Activated T-cell treated with anti-CD3 and anti-CD28 coated beads, Interleukin-2, amount 50 U/mL, for 24 hours (primary cell): ENCODE measurements around the gene ZNF865.

Experiments used
- DNase-seq: peaks from one replicate; pipeline ENCODE4 v3.0.0-alpha.2; 2020
- H3K27ac Mint-ChIP-seq: 2 replicates; pipeline ENCODE4 v1.8.0; 2020; ENCODE audit warnings: mild to moderate bottlenecking, mixed read lengths
- H3K27me3 Mint-ChIP-seq: 2 replicates; pipeline ENCODE4 v1.8.0; 2020; ENCODE audit warnings: mixed read lengths
- H3K36me3 Mint-ChIP-seq: 2 replicates; pipeline ENCODE4 v1.8.0; 2020; ENCODE audit warnings: low read depth, mixed read lengths
- H3K4me1 Mint-ChIP-seq: 2 replicates; pipeline ENCODE4 v1.8.0; 2020; ENCODE audit warnings: low read depth, mixed read lengths
- H3K4me3 Mint-ChIP-seq: 2 replicates; pipeline ENCODE4 v1.8.0; 2020; ENCODE audit warnings: mild to moderate bottlenecking, moderate library complexity, mixed read lengths
- H3K9me3 Mint-ChIP-seq: 2 replicates; pipeline ENCODE4 v1.8.0; 2020; ENCODE audit warnings: mixed read lengths

Gene ZNF865

DNA sequence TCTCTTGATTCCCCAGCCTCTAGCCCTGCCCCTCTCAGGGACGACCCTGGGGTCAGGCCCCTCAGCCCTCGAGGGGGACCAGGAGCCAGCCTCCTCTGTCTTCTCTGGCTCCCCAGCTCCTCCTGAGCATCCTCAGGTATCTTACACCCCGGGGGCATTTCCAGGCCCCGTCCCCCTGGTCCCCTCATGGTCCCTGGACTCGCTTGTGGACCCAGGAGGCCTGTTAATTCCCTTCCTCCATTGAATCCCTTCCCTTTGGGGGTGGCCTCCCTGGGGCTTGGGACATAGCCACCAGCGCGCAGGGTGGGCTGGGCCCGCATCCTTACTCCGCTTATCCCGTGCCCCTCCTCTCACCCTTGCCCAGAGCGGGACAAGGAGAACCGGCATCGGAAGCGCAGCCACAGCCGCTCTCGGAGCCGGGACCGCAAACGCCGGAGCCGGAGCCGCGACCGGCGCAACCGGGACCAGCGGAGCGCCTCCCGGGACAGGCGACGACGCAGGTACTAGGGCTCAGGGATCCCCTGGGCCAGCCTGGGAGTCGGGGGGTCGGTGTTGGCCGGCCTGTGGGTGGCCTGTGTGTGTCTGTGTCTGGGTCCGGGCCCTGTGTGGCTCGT is 53.5 kb downstream of the ZNF865 start:
- peaks cover 88% of the 10 kb centered on the region for H3K36me3 Mint-ChIP-seq
- no peak for DNase-seq

DNA sequence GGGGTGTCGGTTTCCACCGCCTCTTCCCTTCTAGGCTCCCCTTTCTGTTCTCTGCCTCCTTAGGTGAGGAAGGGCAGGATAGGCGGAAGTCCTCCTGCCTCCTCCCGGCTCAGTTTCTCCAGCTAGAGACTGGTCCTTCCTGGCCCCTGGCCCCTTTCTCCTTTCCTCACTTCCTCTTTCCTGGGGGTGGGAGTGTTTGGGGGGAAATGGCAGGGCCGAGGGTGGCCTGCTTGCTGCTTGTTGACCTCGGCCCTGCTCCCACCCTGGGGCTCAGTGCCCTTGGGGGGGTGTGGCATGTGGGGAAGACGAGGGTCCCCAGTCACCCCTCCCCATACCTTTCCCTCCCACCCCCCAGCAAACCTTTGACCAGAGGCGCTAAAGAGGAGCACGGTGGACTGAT is 54.4 kb downstream of the ZNF865 start:
- Mint-ChIP-seq H3K36me3 (peaks cover 91% of the 10 kb centered on the region), H3K4me3 (peak overlapping the region; percentile 50), H3K9me3 (no peaks in the 10 kb centered on the region), H3K4me1 (peaks cover 50% of the 10 kb centered on the region), H3K27me3 (no peaks in the 10 kb centered on the region), H3K27ac (peak overlapping the region; percentile 98)
- DNase-seq = no peak

More for the DNA sequence above, 53.5 kb downstream of the ZNF865 start:
- no peaks in the 10 kb centered on the region for H3K27me3 Mint-ChIP-seq
- peak overlapping the region; percentile 93 for H3K4me3 Mint-ChIP-seq
- peak overlapping the region; percentile 98 for H3K27ac Mint-ChIP-seq
- H3K9me3 Mint-ChIP-seq = no peaks in the 10 kb centered on the region
- H3K4me1 Mint-ChIP-seq = peaks cover 49% of the 10 kb centered on the region

DNA sequence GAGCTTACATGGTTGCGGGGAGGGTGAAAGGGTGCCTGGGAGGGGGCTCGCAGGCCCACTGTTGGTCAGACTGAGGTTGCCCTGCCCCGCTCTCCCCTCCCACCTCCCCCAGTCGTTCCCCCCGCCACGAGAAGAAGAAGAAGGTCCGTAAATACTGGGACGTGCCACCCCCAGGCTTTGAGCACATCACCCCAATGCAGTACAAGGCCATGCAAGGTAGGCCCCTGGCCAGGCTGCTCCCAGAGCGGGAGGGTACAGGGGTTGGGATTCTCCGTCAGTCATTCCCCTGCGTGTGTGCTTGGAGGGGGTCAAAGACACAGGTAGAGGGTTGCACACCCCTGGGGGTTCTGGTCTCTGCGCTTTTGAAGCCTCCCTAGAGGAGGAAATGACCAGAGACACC is 55.0 kb downstream of the ZNF865 start:
- Mint-ChIP-seq H3K4me1 (peaks cover 52% of the 10 kb centered on the region), H3K4me3 (no peak overlapping the region), H3K9me3 (no peaks in the 10 kb centered on the region), H3K27ac (peak overlapping the region; percentile 98), H3K27me3 (no peaks in the 10 kb centered on the region), H3K36me3 (peaks cover 92% of the 10 kb centered on the region)
- no peak for DNase-seq

DNA sequence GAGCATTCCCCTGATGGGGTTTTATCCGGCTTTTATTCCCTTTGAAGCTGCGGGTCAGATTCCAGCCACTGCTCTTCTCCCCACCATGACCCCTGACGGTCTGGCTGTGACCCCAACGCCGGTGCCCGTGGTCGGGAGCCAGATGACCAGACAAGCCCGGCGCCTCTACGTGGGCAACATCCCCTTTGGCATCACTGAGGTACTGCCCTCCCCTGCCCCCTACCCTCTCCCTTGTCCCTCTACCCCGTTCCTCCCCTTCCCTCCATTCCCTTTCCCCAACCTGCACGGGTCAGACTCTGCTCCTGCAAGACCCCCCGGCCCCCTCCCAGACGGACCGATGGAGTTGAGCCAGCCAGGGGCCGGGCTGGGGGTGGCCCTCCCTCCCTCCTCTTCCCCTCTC is 55.5 kb downstream of the ZNF865 start:
- H3K9me3 Mint-ChIP-seq = no peaks in the 10 kb centered on the region
- H3K4me3 Mint-ChIP-seq = no peak overlapping the region
- peaks cover 92% of the 10 kb centered on the region for H3K36me3 Mint-ChIP-seq
- H3K4me1 Mint-ChIP-seq = peaks cover 54% of the 10 kb centered on the region
- peak overlapping the region; percentile 98 for H3K27ac Mint-ChIP-seq
- DNase-seq = no peak
- no peaks in the 10 kb centered on the region for H3K27me3 Mint-ChIP-seq

DNA sequence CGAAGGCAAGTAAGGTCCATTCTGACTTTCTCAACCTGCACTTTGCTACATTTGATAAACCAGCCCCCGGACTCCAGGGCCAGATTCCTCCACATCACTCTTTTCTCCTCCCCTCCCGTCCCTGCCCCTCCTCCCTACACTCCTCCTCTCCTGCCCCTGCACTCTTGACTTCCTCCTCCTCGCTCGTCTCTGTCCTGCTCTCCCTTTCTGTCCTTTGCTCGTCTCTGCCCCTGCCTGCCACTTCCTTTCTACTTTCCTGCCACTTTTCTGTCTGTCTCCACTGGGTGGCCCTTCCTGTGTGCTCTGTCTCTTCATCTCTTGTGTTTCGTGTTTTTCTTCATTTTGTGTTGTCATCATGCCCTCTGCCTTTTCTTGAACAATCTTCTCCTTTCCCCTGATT is 56.4 kb downstream of the ZNF865 start:
- peaks cover 55% of the 10 kb centered on the region for H3K4me1 Mint-ChIP-seq
- peaks cover 92% of the 10 kb centered on the region for H3K36me3 Mint-ChIP-seq
- H3K4me3 Mint-ChIP-seq = no peak overlapping the region
- no peak for DNase-seq
- peak overlapping the region; percentile 49 for H3K27ac Mint-ChIP-seq
- no peaks in the 10 kb centered on the region for H3K9me3 Mint-ChIP-seq
- no peaks in the 10 kb centered on the region for H3K27me3 Mint-ChIP-seq

DNA sequence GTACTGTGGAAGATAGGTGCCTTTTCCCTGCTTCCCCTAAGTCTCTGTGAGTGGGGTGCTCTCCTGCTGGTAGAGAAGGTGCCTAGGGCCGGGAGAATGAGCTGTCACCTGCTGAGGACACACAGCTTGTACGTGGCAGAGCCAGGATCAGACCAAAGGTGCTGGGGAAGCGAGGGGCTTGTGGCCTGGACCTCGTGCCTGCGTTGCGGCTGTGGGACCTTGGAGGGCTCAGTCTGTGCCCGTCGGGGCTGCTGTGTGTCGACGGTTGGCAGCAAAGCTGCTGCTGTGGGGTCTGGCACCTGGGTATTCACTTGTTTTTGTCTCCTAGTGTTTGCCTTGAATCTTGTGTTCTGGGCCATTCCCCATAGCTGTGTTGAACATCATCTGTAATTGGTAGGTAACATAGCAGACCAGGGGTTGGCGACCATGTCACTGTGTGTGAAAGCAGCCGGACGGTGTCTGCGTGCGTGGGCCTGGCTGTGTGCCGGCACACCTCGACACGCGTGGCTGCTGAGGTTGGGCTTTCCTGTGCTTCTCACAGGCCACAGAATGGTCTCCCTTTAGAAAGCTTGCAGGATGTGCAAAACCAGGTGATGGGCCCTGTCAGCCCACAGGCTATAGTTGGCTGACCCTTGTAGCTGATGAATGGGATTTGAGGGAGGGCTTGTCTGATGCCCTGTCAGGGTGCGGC is 58.5 kb downstream of the ZNF865 start:
- H3K27me3 Mint-ChIP-seq = no peaks in the 10 kb centered on the region
- no peak for DNase-seq
- peaks cover 93% of the 10 kb centered on the region for H3K36me3 Mint-ChIP-seq
- H3K4me3 Mint-ChIP-seq = no peak overlapping the region
- no peaks in the 10 kb centered on the region for H3K9me3 Mint-ChIP-seq
- H3K27ac Mint-ChIP-seq = peak overlapping the region; percentile 67
- H3K4me1 Mint-ChIP-seq = peaks cover 37% of the 10 kb centered on the region

DNA sequence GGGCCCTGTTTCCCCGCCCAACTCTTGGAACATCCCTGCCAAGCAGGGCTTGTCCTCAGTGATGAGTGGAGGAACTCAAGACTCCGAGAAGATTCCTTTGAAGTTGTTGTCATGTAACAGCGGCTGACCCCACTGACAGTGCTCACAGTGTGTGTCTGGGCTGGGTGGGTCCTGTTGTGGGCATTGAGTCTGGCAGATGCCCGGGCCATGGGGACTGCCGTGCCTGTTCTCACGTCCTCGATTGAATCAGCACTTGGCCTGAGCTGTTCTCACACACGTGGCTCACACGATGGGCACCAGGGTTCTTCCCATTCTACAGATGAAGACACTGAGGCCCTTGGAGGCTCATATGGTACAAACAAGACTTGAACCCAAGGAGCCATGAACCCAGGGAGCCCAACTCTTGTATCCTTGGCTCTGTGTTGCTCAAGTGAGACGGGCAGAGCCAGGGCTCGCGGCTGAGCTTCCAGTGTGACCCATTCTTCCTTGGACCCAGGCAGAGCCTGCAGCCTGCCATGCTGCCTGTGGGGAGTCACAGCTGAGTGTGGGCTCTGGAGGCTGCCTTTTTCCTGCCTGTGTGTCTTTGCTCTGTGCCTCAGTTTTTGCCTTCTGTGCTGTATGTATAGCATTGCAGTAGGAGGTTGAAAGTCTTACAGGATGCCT is 61.0 kb downstream of the ZNF865 start:
- Mint-ChIP-seq H3K4me3 (no peak overlapping the region), H3K27me3 (no peaks in the 10 kb centered on the region), H3K9me3 (no peaks in the 10 kb centered on the region), H3K4me1 (peaks cover 32% of the 10 kb centered on the region), H3K36me3 (peaks cover 95% of the 10 kb centered on the region), H3K27ac (peak overlapping the region; percentile 76)
- no peak for DNase-seq
